ENCODE results near the gene MYH4.

MYH4 gene

DNA sequence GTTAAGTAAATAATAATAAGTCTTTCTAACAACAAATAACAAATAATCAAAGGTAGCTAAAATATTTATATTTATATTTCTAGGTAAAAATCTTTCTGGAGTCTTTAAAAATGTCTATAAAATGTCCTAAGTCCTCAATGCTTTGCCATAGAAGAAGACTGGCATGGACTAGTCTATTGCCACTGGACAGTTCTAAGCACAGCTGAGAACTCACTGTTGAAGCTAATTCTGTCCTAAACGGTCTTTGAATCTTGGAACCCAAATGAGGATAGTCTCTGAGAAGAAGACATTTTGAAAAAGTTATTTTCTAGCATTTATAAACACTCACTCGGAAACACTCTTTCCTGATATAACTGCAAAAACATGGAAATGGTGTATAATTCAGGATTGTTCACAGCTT is 48.1 kb downstream of the MYH4 start:
- DNase-seq, result no peak

DNA sequence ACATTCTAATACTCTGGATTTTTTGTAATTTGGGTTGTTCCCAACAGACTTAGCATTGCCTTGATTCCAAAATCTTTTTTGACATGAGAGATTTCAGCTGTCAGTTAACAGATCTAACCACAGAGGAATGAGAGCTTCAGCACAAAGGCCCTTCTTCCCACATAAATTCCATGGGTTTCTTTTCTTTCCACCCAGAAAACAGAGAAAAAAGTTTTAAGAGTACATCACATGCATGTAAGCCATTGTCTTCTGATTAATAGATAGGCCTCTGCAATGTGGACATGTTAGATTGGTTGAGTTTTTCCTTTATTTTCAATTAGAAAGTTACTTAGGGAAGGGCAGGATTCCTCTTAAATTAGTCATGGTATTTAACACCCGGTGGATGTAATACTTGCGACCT is 48.5 kb downstream of the MYH4 start:
- no peak for DNase-seq

DNA sequence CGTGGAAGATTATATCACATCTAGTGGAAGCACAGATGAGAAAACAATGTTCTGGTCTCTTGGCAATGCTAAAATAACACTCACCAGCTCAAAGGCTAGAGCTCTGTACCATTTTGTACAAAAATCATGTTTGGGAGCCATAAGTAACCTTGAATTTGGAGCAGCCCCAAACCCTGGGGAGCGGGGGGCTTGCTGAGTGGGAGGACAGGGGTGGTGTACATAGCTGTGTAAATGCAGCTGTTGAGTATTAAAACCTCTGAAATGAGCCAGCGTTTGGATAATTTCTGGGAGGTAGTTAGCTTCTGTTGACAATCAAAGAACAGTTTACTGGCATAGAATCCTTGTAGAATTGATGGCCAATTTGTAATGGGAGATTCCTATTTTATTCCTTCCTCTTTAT is 51.9 kb downstream of the MYH4 start:
- DNase-seq, result no peak

DNA sequence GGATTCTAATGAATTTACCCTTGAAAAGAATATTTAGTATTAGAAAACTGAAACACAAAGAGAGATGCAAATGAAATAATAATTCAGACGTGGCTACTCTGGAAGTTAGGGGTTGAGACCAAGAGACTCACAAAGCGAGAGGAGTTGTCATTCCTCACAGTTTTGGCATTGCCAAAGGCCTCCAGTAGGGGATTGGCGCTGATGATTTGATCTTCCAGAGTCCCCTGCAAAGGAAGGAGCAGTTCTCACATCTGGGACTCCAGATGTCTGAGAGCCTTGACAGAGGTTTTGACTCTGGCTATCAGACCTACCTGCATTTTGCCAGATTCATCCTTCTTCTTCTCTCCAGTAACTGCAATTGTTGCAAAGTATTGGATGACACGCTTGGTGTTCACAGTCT is 54.2 kb downstream of the MYH4 start:
- no peak for DNase-seq

DNA sequence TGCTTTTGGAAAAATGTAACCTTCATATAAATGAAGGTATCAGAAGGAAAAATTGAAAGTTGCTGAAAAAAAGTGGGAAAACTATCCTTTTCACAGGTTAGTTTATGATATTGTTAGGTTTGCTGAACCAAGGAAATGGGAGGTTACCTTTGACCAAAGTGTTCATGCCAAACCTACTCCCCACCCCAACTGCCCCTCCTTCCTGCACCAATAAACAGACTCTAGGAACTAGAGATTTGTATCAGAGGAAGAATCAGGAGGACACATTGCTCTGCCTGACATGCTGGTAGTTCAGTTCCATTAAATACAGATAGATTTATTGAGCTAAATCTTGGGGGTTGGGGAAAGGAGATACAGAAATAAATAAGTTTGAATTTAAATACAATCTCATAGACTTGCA is 65.8 kb downstream of the MYH4 start:
- DNase-seq, result no peak

DNA sequence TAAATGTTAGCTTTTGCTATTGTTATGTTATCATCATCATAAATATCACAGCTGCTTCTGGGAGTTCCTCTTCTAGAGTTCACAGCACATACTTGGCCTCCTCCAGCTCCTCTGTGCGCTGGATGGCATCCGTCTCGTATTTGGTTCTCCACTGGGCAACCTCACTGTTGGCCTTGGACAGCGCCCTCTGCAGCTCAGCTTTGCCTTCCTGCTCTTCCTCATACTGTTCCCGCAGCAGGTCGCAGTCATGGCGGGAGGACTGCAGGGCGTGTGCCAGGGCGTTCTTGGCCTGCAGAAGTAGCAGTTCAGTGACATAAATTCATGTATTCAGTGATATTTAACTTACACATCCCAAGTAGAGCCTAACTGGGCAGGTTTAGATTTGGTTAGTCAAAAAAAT is 71.0 kb downstream of the MYH4 start:
- no peak for DNase-seq

DNA sequence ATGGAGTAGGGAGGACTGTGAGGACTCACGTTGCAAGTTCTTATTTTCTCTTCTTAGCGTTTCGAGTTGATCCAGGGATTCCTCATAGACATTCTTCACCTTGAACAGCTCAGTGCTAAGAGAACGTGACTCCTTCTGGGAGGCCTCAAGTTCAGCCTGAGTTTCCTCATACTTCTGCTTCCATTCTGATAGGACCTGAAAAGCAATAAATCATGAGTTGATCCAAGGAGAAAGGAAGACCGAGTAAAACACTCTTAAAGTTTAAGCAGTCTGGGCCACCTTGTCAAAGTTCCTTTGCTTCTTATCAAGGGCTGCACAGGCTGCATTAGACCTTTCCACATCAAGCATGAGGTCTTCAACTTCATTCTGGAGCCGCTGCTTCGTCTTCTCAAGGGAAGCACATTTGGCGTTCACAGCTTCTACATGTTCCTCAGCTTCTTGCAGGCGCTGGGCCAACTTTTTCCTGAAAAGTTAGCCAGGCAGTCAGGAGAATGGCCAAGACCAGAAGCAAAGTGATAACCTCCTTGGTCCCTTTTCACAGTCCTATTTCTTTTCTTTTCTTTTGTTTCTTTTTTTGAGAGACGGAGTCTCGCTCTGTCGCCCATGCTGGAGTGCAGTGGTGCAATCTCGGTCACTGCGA is 72.7 kb downstream of the MYH4 start:
- DNase-seq, result no peak

DNA sequence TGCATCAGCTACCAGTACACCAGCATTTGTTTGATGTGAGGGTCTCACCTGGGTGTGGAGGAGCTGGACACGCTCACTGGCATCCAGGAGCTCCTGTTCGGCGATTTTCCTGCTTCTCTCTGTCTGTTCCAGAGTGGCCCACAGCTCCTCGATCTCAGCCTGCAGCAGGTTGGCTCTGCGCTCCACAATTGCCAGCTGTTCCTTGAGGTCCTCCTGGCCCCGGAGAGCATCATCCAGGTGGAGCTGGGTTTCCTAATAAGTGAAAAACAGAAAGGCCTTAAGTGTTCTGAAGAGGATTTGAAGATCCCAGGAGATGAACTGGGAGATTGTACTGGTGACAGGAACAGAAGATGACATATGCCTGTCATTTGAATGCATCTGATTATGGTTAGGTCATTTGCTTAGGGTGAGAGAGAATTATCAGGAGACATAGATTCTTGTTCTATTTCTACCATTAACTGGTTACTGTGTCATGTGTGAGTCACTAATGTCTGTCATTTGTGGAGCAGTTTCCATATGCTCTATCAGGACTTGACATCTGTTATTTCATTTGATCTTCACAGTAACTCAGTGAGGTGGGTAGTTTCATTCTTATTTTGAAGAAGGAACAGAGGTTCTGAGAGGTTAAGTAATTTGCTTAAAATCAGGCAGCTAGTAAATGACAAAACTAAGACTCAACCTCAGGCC is 75.0 kb downstream of the MYH4 start:
- DNase-seq, result no peak

Data from KG1 (cell line).